GM23338 (cell line): ENCODE data around the gene MORN4. TPM values are rescaled to one million over a fixed set of nuclear protein-coding genes. Genes with fewer than 3 reads are reported as not detected.

Experiments
- ATAC-seq: fragments of 200-7000 bp; cut with Tn5 transposase; 3 replicates; pipeline ENCODE4 v1.9.1; 2020
- DNase-seq: peaks from one replicate; pipeline ENCODE4 v3.0.0-alpha.2; 2015; ENCODE audit warnings: low spot score
- H2AFZ ChIP-seq: fragments of 200-600 bp; sonication (generic); 2 replicates; pipeline ENCODE4 v1.8.0; 2016; ENCODE audit warnings: antibody characterized with exemption, mild to moderate bottlenecking, moderate library complexity
- H3F3A ChIP-seq: fragments of 200-600 bp; sonication (generic); replicated peaks from 2 replicates; pipeline ENCODE4 v1.8.0; 2017; ENCODE audit warnings: antibody characterized with exemption, mixed run types, low read depth
- H3K27ac ChIP-seq: fragments of 200-600 bp; sonication (generic); 2 replicates; pipeline ENCODE4 v1.6.1; 2016; ENCODE audit warnings: low read depth
- H3K27me3 ChIP-seq: fragments of 200-600 bp; sonication (generic); 2 replicates; pipeline ENCODE4 v1.8.0; 2016; ENCODE audit warnings: mild to moderate bottlenecking, mixed run types, moderate library complexity; ENCODE audit not compliant: insufficient read depth
- H3K36me3 ChIP-seq: fragments of 200-600 bp; sonication (generic); 2 replicates; pipeline ENCODE4 v1.8.0; 2016; ENCODE audit warnings: mild to moderate bottlenecking; ENCODE audit not compliant: insufficient read depth
- H3K4me1 ChIP-seq: fragments of 200-600 bp; sonication (generic); 2 replicates; pipeline ENCODE4 v1.8.0; 2016; ENCODE audit warnings: mild to moderate bottlenecking, moderate library complexity; ENCODE audit not compliant: insufficient read depth
- H3K4me2 ChIP-seq: fragments of 200-600 bp; sonication (generic); 2 replicates; pipeline ENCODE4 v1.7.1; 2017; ENCODE audit warnings: mixed run types
- H3K4me3 ChIP-seq: fragments of 200-600 bp; sonication (generic); 2 replicates; pipeline ENCODE4 v1.6.1; 2016; ENCODE audit warnings: mixed run types
- H3K79me2 ChIP-seq: fragments of 200-600 bp; sonication (generic); replicated peaks from 2 replicates; pipeline ENCODE4 v1.8.0; 2017; ENCODE audit warnings: mild to moderate bottlenecking; ENCODE audit not compliant: insufficient read depth
- H3K9me2 ChIP-seq: fragments of 200-600 bp; sonication (generic); 2 replicates; pipeline ENCODE4 v1.8.0; 2017; ENCODE audit not compliant: insufficient read depth
- H4K20me1 ChIP-seq: fragments of 200-600 bp; sonication (generic); replicated peaks from 2 replicates; pipeline ENCODE4 v1.8.0; 2017; ENCODE audit warnings: mild to moderate bottlenecking; ENCODE audit not compliant: insufficient read depth
- H3K27ac Mint-ChIP-seq: 2 replicates; pipeline ENCODE4 v1.8.0; 2020; ENCODE audit warnings: inconsistent platforms, mild to moderate bottlenecking, moderate library complexity, mixed read lengths
- H3K27me3 Mint-ChIP-seq: 3 replicates; pipeline ENCODE4 v1.8.0; 2022; ENCODE audit warnings: low read depth, mild to moderate bottlenecking, moderate library complexity, mixed read lengths, inconsistent platforms; ENCODE audit not compliant: insufficient read depth, poor library complexity
- H3K36me3 Mint-ChIP-seq: 3 replicates; pipeline ENCODE4 v1.8.0; 2021; ENCODE audit warnings: low read depth, mild to moderate bottlenecking, inconsistent platforms, moderate library complexity, mixed read lengths
- H3K4me1 Mint-ChIP-seq: 3 replicates; pipeline ENCODE4 v1.8.0; 2020; ENCODE audit warnings: mild to moderate bottlenecking, inconsistent platforms, mixed read lengths
- H3K4me3 Mint-ChIP-seq: 3 replicates; pipeline ENCODE4 v1.8.0; 2021; ENCODE audit warnings: moderate library complexity, mild to moderate bottlenecking, inconsistent platforms, mixed read lengths
- H3K9me3 Mint-ChIP-seq: 3 replicates; pipeline ENCODE4 v1.8.0; 2020; ENCODE audit warnings: moderate library complexity, mild to moderate bottlenecking, inconsistent platforms, mixed read lengths
- CREB1 ChIP-seq: fragments of 250-450 bp; sonication (Bioruptor Pico); IDR thresholded peaks from 2 replicates; pipeline ENCODE4 v1.5.0; 2020; ENCODE audit warnings: low read depth, mild to moderate bottlenecking, moderate library complexity
- EZH2 ChIP-seq: fragments of 200-600 bp; sonication (generic); IDR thresholded peaks from one replicate; pipeline ENCODE4 v1.8.0; 2017; ENCODE audit warnings: antibody characterized with exemption, mild to moderate bottlenecking, low read depth; ENCODE audit not compliant: unreplicated experiment
- EZH2phosphoT487 ChIP-seq: fragments of 200-600 bp; sonication (generic); IDR thresholded peaks from one replicate; pipeline ENCODE4 v1.8.1; 2018; ENCODE audit warnings: antibody characterized with exemption; ENCODE audit not compliant: unreplicated experiment
- JUNB ChIP-seq: IDR thresholded peaks from one replicate; pipeline ENCODE4 v1.6.1; 2016; ENCODE audit warnings: antibody characterized with exemption; ENCODE audit not compliant: unreplicated experiment
- NANOG ChIP-seq: IDR thresholded peaks from 2 replicates; pipeline ENCODE4 v1.6.1; 2016; ENCODE audit warnings: antibody characterized with exemption, borderline replicate concordance
- POLR2AphosphoS5 ChIP-seq: IDR thresholded peaks from 2 replicates; pipeline ENCODE4 v1.6.1; 2016; ENCODE audit warnings: antibody characterized with exemption, low read depth
- ZNF114 ChIP-seq: fragments of 250-450 bp; sonication (Bioruptor Pico); IDR thresholded peaks from 2 replicates; pipeline ENCODE4 v1.5.0; 2020; ENCODE audit warnings: mild to moderate bottlenecking, moderate library complexity
- ZNF331 ChIP-seq: fragments of 250-450 bp; sonication (Bioruptor Pico); IDR thresholded peaks from 2 replicates; pipeline ENCODE4 v1.5.0; 2020; ENCODE audit warnings: low read depth, mild to moderate bottlenecking, moderate library complexity
- polyA plus RNA-seq: library from polyadenylated mRNA; unstranded; fragments of >200 nt; fragmentation: Nextera tagmentation; extraction: Ambion mirVana; gene quantifications from 2 replicates; pipeline ENCODE4 v1.2.1, GENCODE V29; 2016
- total RNA-seq: library from RNA; depleted of rRNA; stranded (reverse); fragments of >200 nt; shearing (Covaris generic); gene quantifications from 2 replicates; pipeline ENCODE4 v1.2.3, GENCODE V29; 2014
- TF ChIP-seq, protein P1 (sequence below): IDR thresholded peaks from 2 replicates; pipeline ENCODE4 v1.6.1; 2016; ENCODE audit warnings: antibody characterized with exemption
- TF ChIP-seq, protein P2 (sequence below), 2 experiments: fragments of 200-600 bp in 1 of 2; sonication (generic) in 1 of 2; conservative IDR thresholded peaks; 2 replicates each; pipeline versions ENCODE4 v1.5.1 to v1.6.1; 2016 to 2017; ENCODE audit warnings: antibody characterized with exemption in 2 of 2, low read depth in 2 of 2, mild to moderate bottlenecking in 2 of 2, moderate library complexity in 1 of 2
- TF ChIP-seq, protein P3 (sequence below): IDR thresholded peaks from one replicate; pipeline ENCODE4 v1.6.1; 2018; ENCODE audit warnings: antibody characterized with exemption; ENCODE audit not compliant: unreplicated experiment

The MORN4 gene
- total and polyA plus RNA-seq, 2 experiments from 2014 or later: 9.0 to 50.0 TPM

DNA sequence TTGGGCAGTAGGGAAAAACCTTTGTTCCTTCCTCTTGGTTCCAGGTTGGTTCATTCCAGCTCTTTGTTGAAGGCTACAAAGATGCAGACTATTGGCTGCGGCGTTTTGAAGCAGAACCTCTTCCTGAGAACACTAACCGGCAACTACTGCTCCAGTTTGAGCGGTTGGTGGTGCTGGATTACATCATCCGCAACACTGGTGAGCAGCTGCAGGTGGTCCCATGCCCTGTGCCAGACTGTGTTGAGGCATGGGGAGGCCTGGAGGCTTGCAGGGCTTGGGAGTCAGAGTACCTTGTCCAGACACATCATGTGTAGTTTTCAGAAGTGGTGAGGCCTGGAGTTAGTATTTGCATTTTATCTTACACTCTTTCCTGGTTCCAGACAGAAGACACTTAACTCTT lies 23.5 kb upstream of the MORN4 start (continued):
- TF ChIP-seq ZNF114 (CRISPR knock-in tag) (no peak), ZNF331 (CRISPR knock-in tag) (no peak), EZH2 (no peak), CREB1 (no peak)

DNA sequence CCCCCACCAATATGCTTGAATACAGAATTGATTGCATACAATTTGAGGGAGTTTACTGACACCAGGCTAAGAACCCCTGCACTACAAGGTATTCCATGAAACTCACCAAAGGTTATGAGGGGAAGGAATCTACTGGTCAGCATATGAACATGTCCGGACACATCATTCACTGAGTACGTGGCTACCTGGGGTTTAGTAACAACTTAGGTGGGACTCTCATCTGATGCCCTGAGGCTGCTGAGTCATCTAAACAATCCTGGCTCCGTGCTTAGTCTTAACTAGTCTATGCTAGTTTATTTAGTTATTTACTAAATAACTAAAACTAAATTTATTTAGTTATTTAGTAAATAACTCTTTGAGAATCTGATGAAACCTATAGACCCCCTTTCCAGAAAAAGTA lies 18.5 kb upstream of the MORN4 start:
- no peaks in the 10 kb centered on the region; the same call in 1 of the 2 replicates for H3F3A ChIP-seq
- TF ChIP-seq, protein P1, sequence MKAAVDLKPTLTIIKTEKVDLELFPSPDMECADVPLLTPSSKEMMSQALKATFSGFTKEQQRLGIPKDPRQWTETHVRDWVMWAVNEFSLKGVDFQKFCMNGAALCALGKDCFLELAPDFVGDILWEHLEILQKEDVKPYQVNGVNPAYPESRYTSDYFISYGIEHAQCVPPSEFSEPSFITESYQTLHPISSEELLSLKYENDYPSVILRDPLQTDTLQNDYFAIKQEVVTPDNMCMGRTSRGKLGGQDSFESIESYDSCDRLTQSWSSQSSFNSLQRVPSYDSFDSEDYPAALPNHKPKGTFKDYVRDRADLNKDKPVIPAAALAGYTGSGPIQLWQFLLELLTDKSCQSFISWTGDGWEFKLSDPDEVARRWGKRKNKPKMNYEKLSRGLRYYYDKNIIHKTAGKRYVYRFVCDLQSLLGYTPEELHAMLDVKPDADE: no peak
- TF ChIP-seq EZH2phosphoT487 (no peak), ZNF331 (CRISPR knock-in tag) (no peak), CREB1 (no peak), ZNF114 (CRISPR knock-in tag) (no peak), NANOG (no peak), JUNB (no peak), EZH2 (no peak), POLR2AphosphoS5 (no peak)
- TF ChIP-seq, protein P2, sequence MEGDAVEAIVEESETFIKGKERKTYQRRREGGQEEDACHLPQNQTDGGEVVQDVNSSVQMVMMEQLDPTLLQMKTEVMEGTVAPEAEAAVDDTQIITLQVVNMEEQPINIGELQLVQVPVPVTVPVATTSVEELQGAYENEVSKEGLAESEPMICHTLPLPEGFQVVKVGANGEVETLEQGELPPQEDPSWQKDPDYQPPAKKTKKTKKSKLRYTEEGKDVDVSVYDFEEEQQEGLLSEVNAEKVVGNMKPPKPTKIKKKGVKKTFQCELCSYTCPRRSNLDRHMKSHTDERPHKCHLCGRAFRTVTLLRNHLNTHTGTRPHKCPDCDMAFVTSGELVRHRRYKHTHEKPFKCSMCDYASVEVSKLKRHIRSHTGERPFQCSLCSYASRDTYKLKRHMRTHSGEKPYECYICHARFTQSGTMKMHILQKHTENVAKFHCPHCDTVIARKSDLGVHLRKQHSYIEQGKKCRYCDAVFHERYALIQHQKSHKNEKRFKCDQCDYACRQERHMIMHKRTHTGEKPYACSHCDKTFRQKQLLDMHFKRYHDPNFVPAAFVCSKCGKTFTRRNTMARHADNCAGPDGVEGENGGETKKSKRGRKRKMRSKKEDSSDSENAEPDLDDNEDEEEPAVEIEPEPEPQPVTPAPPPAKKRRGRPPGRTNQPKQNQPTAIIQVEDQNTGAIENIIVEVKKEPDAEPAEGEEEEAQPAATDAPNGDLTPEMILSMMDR (conservative IDR thresholded peaks at IDR 0.05; ENCODE audit: low read depth in 2 of 2): no peak
- TF ChIP-seq, protein P3, sequence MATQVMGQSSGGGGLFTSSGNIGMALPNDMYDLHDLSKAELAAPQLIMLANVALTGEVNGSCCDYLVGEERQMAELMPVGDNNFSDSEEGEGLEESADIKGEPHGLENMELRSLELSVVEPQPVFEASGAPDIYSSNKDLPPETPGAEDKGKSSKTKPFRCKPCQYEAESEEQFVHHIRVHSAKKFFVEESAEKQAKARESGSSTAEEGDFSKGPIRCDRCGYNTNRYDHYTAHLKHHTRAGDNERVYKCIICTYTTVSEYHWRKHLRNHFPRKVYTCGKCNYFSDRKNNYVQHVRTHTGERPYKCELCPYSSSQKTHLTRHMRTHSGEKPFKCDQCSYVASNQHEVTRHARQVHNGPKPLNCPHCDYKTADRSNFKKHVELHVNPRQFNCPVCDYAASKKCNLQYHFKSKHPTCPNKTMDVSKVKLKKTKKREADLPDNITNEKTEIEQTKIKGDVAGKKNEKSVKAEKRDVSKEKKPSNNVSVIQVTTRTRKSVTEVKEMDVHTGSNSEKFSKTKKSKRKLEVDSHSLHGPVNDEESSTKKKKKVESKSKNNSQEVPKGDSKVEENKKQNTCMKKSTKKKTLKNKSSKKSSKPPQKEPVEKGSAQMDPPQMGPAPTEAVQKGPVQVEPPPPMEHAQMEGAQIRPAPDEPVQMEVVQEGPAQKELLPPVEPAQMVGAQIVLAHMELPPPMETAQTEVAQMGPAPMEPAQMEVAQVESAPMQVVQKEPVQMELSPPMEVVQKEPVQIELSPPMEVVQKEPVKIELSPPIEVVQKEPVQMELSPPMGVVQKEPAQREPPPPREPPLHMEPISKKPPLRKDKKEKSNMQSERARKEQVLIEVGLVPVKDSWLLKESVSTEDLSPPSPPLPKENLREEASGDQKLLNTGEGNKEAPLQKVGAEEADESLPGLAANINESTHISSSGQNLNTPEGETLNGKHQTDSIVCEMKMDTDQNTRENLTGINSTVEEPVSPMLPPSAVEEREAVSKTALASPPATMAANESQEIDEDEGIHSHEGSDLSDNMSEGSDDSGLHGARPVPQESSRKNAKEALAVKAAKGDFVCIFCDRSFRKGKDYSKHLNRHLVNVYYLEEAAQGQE: no peak
- H3K36me3 ChIP-seq: peaks cover 37% of the 10 kb centered on the region
- H2AFZ ChIP-seq: no peak overlapping the region
- no peaks in the 10 kb centered on the region for H3K27me3 ChIP-seq
- no peaks in the 10 kb centered on the region for H3K27me3 Mint-ChIP-seq
- no peak overlapping the region for H3K4me3 ChIP-seq
- H3K4me1 ChIP-seq: peaks cover 28% of the 10 kb centered on the region; the same call in 1 of the 2 replicates
- no peaks in the 10 kb centered on the region for H3K9me3 Mint-ChIP-seq
- H3K4me1 Mint-ChIP-seq: peaks cover 25% of the 10 kb centered on the region
- no peak overlapping the region for H3K27ac ChIP-seq
- H3K4me2 ChIP-seq: no peak overlapping the region
- peaks cover 41% of the 10 kb centered on the region for H3K79me2 ChIP-seq
- no peaks in the 10 kb centered on the region for H3K9me2 ChIP-seq
- H4K20me1 ChIP-seq: peaks cover 12% of the 10 kb centered on the region
- DNase-seq (no peak), ATAC-seq (no peak)
- H3K4me3 Mint-ChIP-seq: no peak overlapping the region
- peaks cover 48% of the 10 kb centered on the region for H3K36me3 Mint-ChIP-seq
- H3K27ac Mint-ChIP-seq: peak overlapping the region; percentile 58; the same call in 1 of the 2 replicates
